Measurements from ENCODE around the gene NLGN4X.

GRCh38 chrX:6203462-6204215, 25.0 kb downstream of the NLGN4X start:
- TF ChIP-seq ZNF302 (CRISPR knock-in tag; IDR thresholded peaks at IDR 0.05), result no peak
- TF ChIP-seq, protein P1, sequence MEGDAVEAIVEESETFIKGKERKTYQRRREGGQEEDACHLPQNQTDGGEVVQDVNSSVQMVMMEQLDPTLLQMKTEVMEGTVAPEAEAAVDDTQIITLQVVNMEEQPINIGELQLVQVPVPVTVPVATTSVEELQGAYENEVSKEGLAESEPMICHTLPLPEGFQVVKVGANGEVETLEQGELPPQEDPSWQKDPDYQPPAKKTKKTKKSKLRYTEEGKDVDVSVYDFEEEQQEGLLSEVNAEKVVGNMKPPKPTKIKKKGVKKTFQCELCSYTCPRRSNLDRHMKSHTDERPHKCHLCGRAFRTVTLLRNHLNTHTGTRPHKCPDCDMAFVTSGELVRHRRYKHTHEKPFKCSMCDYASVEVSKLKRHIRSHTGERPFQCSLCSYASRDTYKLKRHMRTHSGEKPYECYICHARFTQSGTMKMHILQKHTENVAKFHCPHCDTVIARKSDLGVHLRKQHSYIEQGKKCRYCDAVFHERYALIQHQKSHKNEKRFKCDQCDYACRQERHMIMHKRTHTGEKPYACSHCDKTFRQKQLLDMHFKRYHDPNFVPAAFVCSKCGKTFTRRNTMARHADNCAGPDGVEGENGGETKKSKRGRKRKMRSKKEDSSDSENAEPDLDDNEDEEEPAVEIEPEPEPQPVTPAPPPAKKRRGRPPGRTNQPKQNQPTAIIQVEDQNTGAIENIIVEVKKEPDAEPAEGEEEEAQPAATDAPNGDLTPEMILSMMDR (IDR thresholded peaks at IDR 0.05), result no peak
- TF ChIP-seq MAX (IDR thresholded peaks at IDR 0.05), result no peak
- TF ChIP-seq HOXB13 (CRISPR knock-in tag; IDR thresholded peaks at IDR 0.05; ENCODE audit: low read depth), result no peak
- TF ChIP-seq, protein P2, sequence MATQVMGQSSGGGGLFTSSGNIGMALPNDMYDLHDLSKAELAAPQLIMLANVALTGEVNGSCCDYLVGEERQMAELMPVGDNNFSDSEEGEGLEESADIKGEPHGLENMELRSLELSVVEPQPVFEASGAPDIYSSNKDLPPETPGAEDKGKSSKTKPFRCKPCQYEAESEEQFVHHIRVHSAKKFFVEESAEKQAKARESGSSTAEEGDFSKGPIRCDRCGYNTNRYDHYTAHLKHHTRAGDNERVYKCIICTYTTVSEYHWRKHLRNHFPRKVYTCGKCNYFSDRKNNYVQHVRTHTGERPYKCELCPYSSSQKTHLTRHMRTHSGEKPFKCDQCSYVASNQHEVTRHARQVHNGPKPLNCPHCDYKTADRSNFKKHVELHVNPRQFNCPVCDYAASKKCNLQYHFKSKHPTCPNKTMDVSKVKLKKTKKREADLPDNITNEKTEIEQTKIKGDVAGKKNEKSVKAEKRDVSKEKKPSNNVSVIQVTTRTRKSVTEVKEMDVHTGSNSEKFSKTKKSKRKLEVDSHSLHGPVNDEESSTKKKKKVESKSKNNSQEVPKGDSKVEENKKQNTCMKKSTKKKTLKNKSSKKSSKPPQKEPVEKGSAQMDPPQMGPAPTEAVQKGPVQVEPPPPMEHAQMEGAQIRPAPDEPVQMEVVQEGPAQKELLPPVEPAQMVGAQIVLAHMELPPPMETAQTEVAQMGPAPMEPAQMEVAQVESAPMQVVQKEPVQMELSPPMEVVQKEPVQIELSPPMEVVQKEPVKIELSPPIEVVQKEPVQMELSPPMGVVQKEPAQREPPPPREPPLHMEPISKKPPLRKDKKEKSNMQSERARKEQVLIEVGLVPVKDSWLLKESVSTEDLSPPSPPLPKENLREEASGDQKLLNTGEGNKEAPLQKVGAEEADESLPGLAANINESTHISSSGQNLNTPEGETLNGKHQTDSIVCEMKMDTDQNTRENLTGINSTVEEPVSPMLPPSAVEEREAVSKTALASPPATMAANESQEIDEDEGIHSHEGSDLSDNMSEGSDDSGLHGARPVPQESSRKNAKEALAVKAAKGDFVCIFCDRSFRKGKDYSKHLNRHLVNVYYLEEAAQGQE (IDR thresholded peaks at IDR 0.05), result no peak
